ENCODE results near the gene TSPO2.

GRCh38 chr6:41039060-41039998 lies 2.9 kb upstream of the TSPO2 start, which contains the start of gene UNC5CL:
- TF ChIP-seq POLR2A (IDR thresholded peaks at IDR 0.05), result no peak
- peak; percentile 43 to 81 (median 68) for TF ChIP-seq CTCF (IDR thresholded peaks at IDR 0.05 in 4 of 5, conservative IDR thresholded peaks at IDR 0.05 in 1 of 5)

All from gastrocnemius medialis (tissue), 4 donors.